Measurements from ENCODE around the gene REN. TPM values are rescaled to one million over a fixed set of nuclear protein-coding genes. Genes with fewer than 3 reads are reported as not detected.

Gene REN
- total RNA-seq, 1 experiment from 2014 or later, result 0.81 TPM

DNA sequence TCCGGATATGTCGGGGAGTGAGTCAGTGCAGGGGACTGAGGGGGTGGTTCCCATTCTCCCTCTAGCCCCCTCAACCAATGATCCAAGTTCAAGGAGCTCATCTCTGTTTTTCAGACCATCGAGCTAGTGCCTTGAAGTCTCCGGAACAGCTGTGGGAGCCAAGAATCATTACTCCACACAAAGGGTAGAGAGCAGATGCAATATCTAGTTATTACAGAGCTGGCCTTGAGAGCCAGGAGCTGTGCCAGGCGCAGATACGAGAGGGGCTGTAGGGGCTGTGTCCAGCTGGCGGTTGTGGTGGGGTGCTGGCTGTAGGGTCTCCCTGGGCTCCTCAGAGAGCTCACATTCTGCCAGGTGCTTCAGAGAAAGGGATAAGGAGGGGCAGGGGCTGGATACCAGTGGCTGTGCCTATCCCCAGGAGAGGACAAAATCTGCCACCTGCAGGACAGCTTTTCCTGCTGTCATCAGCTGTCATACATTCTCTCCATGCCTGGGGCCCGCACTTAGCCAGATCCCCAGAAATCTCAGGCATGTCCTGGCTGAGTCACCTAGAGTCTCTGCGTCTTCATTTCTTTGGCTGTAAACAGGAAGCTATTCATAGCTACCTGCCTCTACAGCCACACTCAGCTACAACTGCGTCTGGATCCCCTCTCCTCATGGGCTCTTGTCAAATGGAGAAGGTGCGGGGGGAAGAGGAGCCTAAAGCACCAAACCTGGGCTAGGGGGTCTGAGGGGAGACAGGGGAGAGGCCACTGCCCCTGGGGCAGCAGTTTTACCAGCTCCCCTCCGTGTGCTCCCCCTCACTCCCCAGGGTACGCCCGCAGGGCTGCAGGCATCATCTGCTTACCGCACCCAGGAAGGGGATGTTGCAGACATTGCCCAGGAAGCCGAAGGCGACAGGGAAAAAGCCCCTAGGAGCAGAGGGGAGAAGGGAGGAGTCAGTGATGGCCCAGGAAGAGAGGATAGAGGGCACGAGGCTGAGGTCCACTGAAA, 32.5 kb upstream of the REN start:
- intact Hi-C loops (cut with micrococcal nuclease; ENCODE audit: unreplicated experiment), result loop anchor here (1.0 to 2.0 kb wide), 3 partner anchors 27 to 338 kb away; partner anchors contain the start of gene SNRPE
- no peaks in the 10 kb centered on the region for H3K79me2 ChIP-seq (ENCODE audit: low read depth)
- peak; percentile 90 to 95 for DNase-seq
- H3K9me3 ChIP-seq (ENCODE audit: insufficient read depth, low read depth), result no peaks in the 10 kb centered on the region
- peak overlapping the region; percentile 82 for H3K27ac ChIP-seq
- H3K4me1 ChIP-seq (replicated peaks; ENCODE audit: insufficient read depth), result peaks cover 47% of the 10 kb centered on the region
- H3K36me3 ChIP-seq (ENCODE audit: low read depth), result no peaks in the 10 kb centered on the region
- TF ChIP-seq, protein P1, sequence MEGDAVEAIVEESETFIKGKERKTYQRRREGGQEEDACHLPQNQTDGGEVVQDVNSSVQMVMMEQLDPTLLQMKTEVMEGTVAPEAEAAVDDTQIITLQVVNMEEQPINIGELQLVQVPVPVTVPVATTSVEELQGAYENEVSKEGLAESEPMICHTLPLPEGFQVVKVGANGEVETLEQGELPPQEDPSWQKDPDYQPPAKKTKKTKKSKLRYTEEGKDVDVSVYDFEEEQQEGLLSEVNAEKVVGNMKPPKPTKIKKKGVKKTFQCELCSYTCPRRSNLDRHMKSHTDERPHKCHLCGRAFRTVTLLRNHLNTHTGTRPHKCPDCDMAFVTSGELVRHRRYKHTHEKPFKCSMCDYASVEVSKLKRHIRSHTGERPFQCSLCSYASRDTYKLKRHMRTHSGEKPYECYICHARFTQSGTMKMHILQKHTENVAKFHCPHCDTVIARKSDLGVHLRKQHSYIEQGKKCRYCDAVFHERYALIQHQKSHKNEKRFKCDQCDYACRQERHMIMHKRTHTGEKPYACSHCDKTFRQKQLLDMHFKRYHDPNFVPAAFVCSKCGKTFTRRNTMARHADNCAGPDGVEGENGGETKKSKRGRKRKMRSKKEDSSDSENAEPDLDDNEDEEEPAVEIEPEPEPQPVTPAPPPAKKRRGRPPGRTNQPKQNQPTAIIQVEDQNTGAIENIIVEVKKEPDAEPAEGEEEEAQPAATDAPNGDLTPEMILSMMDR (conservative IDR thresholded peaks at IDR 0.05), result peak; percentile 54
- no peak for TF ChIP-seq EZH2 (IDR thresholded peaks at IDR 0.05; ENCODE audit: low read depth)
- peak overlapping the region; percentile 77 for H3K4me2 ChIP-seq
- ChIA-PET CTCF (interaction anchor here (0.6 to 3.0 kb wide), 10 partner anchors 8 to 608 kb away, joined by 3 to 64 read pairs (median 5); partner anchors contain the start of gene REN), POLR2A (ENCODE audit: unreplicated experiment) (interaction anchor here (0.5 to 0.8 kb wide), 11 partner anchors 15 to 660 kb away, joined by 3 to 11 read pairs (median 3); partner anchors contain the start of genes GOLT1A and MDM4)
- no peaks in the 10 kb centered on the region for H3K9me2 ChIP-seq (ENCODE audit: insufficient read depth)
- TSS peak; percentile 78 for BruUV-seq (replicated peaks)
- no peaks in the 10 kb centered on the region for H4K20me1 ChIP-seq (ENCODE audit: insufficient read depth)
- H3K27me3 ChIP-seq (ENCODE audit: insufficient read depth, low read depth), result no peaks in the 10 kb centered on the region
- H3F3A ChIP-seq (ENCODE audit: insufficient read depth, low read depth), result peaks cover 36% of the 10 kb centered on the region
- H3K4me3 ChIP-seq, result peak overlapping the region; percentile 32; the same call in 1 of the 2 replicates
- peak overlapping the region; percentile 72; the same call in 1 of the 2 replicates for H2AFZ ChIP-seq

DNA sequence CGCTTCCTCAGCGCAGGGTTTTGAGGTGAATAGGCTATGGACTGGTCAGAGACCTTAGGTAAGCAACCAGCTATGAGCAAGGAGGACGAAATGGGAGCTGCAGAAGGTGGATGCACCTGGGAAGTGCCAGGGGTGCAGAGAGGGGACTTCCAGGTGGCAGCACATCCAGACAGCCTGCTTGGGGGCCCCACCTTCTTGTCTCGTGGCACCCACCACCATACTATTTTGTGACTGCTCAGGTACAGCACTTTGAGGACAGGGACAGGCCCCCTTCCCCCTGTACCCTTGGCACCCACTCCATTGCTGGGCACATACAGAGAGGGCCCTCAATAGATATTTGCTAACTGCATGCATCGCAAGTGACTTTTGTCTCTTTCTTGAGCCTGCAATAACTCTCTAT, 30.9 kb upstream of the REN start:
- Histone ChIP-seq H3K27ac (no peak overlapping the region), H3K27me3 (ENCODE audit: insufficient read depth, low read depth) (no peaks in the 10 kb centered on the region), H3K4me3 (no peak overlapping the region), H3K79me2 (ENCODE audit: low read depth) (no peaks in the 10 kb centered on the region), H2AFZ (no peak overlapping the region), H3K4me2 (no peak overlapping the region), H3K4me1 (replicated peaks; ENCODE audit: insufficient read depth) (peaks cover 52% of the 10 kb centered on the region), H3K9me3 (ENCODE audit: insufficient read depth, low read depth) (no peaks in the 10 kb centered on the region), H3F3A (ENCODE audit: insufficient read depth, low read depth) (peaks cover 36% of the 10 kb centered on the region), H3K9me2 (ENCODE audit: insufficient read depth) (no peaks in the 10 kb centered on the region), H3K36me3 (ENCODE audit: low read depth) (no peaks in the 10 kb centered on the region), H4K20me1 (ENCODE audit: insufficient read depth) (no peaks in the 10 kb centered on the region)
- POLR2A ChIA-PET (ENCODE audit: unreplicated experiment), result no interaction called here
- CTCF ChIA-PET, result no interaction called here
- TF ChIP-seq, protein P1 (conservative IDR thresholded peaks at IDR 0.05), result no peak
- no peak for TF ChIP-seq EZH2 (IDR thresholded peaks at IDR 0.05; ENCODE audit: low read depth)
- no peak for DNase-seq
- no TSS peak for BruUV-seq (replicated peaks)
- intact Hi-C loops (cut with micrococcal nuclease; ENCODE audit: unreplicated experiment), result no loop called here

DNA sequence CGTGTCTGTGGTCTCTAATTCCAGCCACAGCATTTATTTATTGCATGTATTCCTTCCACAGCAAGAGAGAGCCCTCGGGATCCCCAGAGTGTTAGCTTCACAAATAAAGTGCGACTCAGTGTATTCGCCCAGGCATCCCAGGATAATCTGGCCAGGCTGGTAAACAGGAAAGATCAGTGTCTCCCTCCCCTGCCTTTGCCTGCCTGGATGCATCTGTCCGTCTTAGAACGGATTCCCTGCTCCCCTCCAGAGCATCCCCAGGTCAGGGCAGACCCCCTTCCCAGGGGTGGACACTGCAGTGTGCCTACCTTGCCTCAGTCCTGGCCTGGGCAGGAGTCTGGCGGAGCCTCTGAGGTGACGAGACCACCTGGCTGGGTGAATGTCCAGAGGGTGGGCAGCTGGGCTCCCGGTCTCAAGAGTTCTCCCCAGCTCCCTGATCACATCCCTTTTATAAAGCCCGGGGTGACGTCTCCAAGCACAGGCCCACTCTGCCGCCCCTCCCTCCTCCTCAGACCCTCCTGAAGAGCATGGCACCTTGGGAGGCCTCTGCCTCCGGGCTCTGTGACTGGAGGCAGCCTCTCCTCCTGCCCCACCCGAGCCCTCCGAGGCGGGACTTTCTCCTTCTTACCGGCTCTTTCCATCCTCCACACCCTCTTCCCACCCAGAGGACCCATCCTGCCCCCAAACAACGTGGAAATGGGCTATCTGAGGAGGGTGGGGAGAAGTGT, 30.1 kb upstream of the REN start, which contains the start of gene KISS1:
TSS of gene KISS1 (minus strand) at position 424 of the 728 bp plus-strand sequence. CDS start 3,615 bp downstream, outside the sequence.
- H4K20me1 ChIP-seq (ENCODE audit: insufficient read depth), result no peaks in the 10 kb centered on the region
- no peaks in the 10 kb centered on the region for H3K36me3 ChIP-seq (ENCODE audit: low read depth)
- no peak within 1 kb of the TSS for H3K4me2 ChIP-seq
- peaks cover 36% of the 10 kb centered on the region for H3F3A ChIP-seq (ENCODE audit: insufficient read depth, low read depth)
- ChIA-PET POLR2A (ENCODE audit: unreplicated experiment) (interaction anchor here (0.6 kb wide), 1 partner anchor 528 kb away, joined by 7 read pairs; no protein-coding TSS in a partner anchor), CTCF (interaction anchor here (0.7 kb wide), 2 partner anchors 34 to 66 kb away, joined by 5 to 8 read pairs; no protein-coding TSS in a partner anchor)
- H3K27ac ChIP-seq, result peak within 1 kb of the TSS; percentile 31; the same call in 1 of the 2 replicates
- intact Hi-C loops (cut with micrococcal nuclease; ENCODE audit: unreplicated experiment), result no loop called here
- no peak within 1 kb of the TSS for H2AFZ ChIP-seq
- H3K4me3 ChIP-seq, result no peak within 1 kb of the TSS
- no peaks in the 10 kb centered on the region for H3K79me2 ChIP-seq (ENCODE audit: low read depth)
- TF ChIP-seq EZH2 (IDR thresholded peaks at IDR 0.05; ENCODE audit: low read depth), result no peak
- TF ChIP-seq, protein P1 (conservative IDR thresholded peaks at IDR 0.05), result no peak
- H3K27me3 ChIP-seq (ENCODE audit: insufficient read depth, low read depth), result no peaks in the 10 kb centered on the region
- no TSS peak for BruUV-seq (replicated peaks)
- peaks cover 55% of the 10 kb centered on the region for H3K4me1 ChIP-seq (replicated peaks; ENCODE audit: insufficient read depth)
- no peak for DNase-seq
- H3K9me2 ChIP-seq (ENCODE audit: insufficient read depth), result no peaks in the 10 kb centered on the region
- H3K9me3 ChIP-seq (ENCODE audit: insufficient read depth, low read depth), result no peaks in the 10 kb centered on the region

All from PC-9 (cell line).